HG03039 (cell line): Measurements from ENCODE around the gene PCSK6.
"Not testable (repeated sequence)": the region's sequence is repeated elsewhere in the genome, so short reads cannot be mapped to it uniquely, and the experiment has no call there.

Experiments
- ATAC-seq: cut with Tn5 transposase; IDR thresholded peaks from one replicate; pipeline ENCODE4 v1.9.1; 2021; ENCODE audit warnings: mild to moderate bottlenecking, moderate library complexity; ENCODE audit not compliant: unreplicated experiment

Gene PCSK6

GRCh38 chr15:101333907-101334789 lies 155.4 kb downstream of the PCSK6 start:
- not testable (repeated sequence) for ATAC-seq

GRCh38 chr15:101332061-101332467 lies 157.4 kb downstream of the PCSK6 start:
- ATAC-seq: no peak

DNA sequence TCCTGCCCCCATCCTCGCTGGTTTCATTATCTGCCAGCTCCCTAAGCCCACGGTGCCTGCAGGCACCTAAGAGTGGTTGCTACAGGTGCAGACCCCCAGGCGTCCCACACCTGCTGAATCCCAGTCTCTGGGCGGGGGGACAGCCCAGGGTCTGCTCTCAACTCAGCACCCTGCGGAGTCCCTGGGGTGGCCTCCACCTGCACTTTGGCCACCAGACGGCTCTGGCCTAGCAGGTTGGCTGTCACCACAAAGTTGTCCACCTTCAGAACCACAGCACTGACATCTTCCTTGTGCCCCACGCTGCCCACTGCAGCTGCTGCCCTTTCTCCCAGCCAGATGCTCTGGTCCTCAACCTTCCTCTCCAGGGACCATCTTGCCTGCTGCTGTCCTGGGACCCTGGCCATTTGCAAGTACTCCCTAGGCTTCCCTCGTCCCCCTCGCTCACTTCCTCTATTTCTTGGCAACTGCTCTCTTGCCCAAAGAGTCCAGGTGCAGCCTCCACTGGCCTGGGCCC lies 159.6 kb downstream of the PCSK6 start:
- no peak for ATAC-seq

DNA sequence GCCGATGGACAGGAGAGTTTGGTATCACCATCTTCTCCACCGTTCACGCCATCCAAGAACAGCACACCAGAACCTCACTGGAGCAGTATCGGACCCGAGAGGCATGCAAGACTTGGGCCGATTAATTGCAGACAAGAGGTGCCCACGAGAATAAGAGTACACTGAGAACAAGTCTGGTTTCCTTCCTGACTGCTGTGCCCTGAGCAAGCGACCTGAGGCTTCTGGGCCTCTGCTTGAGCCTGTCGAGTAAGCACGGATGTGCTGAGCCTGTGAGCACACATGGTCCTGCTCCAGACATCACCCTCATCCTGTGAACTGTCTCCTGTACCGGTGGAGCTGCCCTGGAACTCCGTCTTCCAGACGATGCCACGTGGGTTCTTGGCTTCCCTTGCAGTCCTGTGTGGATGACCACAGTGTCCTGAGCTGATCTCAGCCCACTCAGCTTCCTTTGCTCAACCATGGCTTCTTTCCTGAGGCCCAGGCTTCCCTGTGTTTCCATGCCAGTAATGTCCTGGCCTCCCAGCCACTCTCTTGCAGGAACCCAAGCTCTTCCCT lies 160.1 kb downstream of the PCSK6 start:
- ATAC-seq: no peak

GRCh38 chr15:101328001-101328400 lies 161.5 kb downstream of the PCSK6 start:
- no peak for ATAC-seq

DNA sequence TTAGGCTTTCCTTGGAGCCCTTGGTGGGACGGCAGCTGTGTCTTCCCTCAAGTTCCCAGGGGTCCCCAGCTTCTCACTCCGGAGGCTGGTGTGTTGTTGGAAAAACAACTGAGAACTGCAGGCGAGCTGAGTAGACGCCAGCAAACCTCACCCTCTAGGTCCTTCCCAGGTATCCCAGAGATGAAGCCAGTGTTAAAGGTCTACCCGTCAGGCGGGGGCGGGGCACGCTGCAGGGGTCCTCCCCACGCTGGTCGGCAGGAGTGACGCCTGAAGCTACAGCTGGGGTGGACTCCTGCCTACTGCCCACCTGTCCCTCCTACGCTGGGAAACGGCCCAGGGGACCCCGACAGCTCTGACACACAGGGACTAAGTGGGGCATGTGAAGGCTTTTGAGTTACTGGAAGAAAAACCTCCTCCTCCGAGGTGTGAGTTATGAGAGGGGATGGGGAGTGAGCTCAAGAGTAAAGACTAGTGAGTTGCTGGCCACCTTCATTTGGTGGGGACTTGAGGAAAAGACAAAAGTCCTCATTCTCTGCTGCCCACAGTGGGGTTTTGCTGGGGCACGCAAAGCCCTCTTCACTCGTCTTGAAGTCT lies 162.3 kb downstream of the PCSK6 start:
- no peak for ATAC-seq

DNA sequence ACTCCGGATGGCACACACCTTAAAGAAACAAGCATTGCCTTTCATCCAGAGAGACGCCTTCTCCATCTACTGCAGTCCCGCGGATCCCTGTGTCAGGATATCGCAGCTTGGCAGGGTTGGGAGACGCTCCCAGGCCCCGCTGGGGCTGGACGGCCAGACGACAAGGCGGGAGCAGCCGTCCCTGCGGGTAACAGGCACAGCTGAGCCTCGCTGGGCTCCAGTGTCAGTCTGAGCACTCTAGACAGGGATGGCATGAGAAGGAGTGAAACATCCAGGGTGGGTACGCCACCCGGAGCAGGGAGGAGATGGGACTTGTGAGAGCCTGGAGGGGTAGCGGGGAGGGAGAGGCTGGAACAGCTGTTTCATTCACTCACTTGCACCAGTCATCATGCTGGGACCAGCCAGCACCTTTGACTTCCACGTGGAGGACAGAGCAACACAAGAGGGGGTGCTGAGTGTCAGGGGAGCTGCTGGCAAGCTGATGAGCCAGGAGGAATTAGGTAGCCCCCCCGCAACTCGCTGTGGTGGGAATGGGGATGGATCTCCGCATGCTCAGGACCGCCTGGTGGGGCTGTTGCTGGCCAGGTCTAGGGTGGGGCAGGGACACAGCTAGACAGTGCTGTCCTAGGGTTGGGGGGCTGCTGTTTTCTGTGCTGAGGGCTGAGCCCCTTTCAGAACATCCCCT lies 162.9 kb downstream of the PCSK6 start:
- ATAC-seq: no peak

GRCh38 chr15:101326026-101326315 lies 163.5 kb downstream of the PCSK6 start:
- ATAC-seq: no peak

DNA sequence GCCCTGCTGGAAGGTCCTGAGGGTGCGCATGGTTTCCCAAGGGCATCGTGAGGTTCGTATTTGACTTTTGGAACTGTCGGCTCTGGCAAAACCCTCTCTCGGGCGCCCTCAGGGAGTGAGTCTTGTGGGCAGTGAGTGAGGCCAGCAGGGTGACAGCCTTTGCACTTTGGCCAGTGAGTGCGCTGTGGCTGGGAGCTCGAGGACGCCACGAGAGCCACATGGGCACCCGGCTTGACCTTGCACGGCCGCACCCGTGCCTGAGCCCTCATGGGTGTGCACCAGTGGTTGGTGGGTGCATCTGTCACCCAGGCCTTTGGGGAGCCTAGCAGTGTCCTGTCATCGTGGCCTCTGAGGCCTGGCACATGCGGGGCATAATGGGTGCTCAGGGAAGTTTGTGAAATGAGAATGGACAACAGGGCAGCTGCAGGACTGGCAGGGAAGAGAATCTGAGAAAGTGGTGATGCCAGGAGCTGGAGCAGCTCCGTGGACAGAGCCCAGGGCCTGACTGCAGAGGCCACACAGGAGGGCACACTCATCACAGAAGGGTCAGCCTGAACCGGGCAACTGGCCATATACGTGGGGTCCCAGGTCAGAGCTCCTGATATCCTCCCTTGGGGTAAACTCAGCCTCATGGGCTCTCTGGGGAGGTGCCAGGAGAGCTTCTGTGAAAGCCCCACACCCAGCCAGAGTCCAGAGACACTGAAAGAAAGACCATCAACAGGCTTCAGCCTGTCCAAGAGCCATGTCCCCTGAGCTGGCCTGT lies 164.1 kb downstream of the PCSK6 start:
- no peak for ATAC-seq

GRCh38 chr15:101324524-101325177 lies 164.9 kb downstream of the PCSK6 start:
- ATAC-seq: no peak

DNA sequence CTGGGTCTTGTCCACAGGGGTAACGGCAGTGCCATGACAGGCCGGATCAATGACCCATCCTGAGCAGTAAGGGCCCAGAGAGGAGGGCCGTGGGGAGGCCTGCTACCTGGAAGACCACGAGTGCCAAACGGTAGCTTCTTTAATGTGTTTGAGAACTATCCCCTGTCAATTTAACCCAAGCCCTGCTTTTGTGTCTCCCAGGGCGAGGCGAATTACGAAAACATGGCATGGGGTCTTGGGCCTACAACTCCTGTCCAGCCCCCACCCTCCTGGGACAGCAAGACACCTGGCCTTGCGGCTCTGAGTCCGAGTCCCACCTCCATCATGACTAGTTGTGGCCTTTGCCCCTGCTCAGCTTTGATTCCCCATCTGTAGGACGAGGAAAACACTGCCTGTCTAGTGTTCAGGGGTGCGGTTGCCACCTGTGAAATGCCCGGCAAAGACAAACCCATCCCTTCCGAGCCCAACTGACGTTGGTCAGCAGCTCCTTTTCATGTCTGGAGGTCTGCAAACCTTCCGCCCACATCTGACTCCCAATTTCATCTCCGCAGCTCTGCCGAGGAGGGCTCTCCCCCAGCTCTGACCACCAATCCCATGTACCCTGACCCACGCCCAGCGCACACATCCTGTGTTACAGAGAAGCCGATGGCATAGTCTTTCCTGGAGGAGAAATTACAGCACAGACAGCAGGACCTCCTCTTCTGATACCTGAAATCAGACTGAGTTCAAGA lies 165.5 kb downstream of the PCSK6 start:
- ATAC-seq: no peak

DNA sequence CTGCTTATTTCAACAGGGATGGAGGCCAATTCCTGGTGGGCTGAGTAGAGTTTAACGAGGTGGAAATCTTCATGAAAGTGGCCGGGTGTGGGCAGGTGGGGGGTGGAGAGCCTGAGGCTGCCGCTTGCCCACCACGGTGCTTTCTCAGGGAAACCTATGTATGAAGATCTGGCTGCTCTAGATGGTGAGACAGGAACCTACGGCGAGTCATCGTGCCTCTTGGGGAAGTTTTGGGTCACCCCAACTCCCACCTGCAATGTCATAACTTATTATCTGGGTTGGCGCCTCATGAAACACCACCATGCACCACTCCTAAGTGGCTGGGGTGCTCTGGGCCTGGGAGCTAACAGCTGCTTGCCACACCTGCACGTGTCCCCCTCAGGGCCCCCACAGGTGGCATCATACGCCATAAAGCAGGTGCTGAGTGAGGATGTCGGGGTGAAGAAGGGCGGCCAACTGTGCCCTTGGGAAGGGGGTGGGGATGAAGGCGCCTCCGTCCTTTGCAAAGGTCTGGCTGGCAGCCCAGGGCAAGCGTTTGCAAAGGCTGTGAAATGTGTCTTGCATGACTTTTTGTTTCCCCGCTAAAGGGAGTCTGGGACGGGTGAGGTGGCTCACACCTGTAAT lies 166.5 kb downstream of the PCSK6 start:
- no peak for ATAC-seq

GRCh38 chr15:101322016-101322695 lies 167.4 kb downstream of the PCSK6 start:
- no peak for ATAC-seq

- peak; percentile 51 for ATAC-seq
These were observed 168.9 kb downstream of the PCSK6 start for GRCh38 chr15:101320501-101321052.

GRCh38 chr15:101318839-101319238 lies 170.7 kb downstream of the PCSK6 start:
- no peak for ATAC-seq

GRCh38 chr15:101318147-101318819 lies 171.2 kb downstream of the PCSK6 start:
- ATAC-seq: no peak

GRCh38 chr15:101317336-101317872 lies 172.1 kb downstream of the PCSK6 start:
- ATAC-seq: no peak
